Activated CD8-positive, alpha-beta T cell treated with anti-CD3 and anti-CD28 coated beads for 36 hours (primary cell): ENCODE results near the gene FRG2. TPM values are rescaled to one million over a fixed set of nuclear protein-coding genes. Genes with fewer than 3 reads are reported as not detected.
"Not testable (repeated sequence)": the region's sequence is repeated elsewhere in the genome, so short reads cannot be mapped to it uniquely, and the experiment has no call there.

Experiments used
- ATAC-seq: fragments of 200-7000 bp; cut with Tn5 transposase; one replicate; pipeline ENCODE4 v1.10.0; 2021; ENCODE audit warnings: mild to moderate bottlenecking, moderate library complexity
- CTCF ChIA-PET: fragments of 350-600 bp; sonication (Branson Sonifier 250); formaldehyde crosslinking; loops from one replicate; lab custom pipeline; 2021; ENCODE audit warnings: antibody characterized with exemption; lab: Charles Lee
- POLR2A ChIA-PET: fragments of 350-600 bp; sonication (Branson Sonifier 250); formaldehyde crosslinking; loops from one replicate; lab custom pipeline; 2021; ENCODE audit warnings: antibody characterized with exemption; lab: Charles Lee
- DNase-seq: peaks from one replicate; pipeline ENCODE4 v3.0.0-alpha.2; 2020
- H3K27ac Mint-ChIP-seq: one replicate; pipeline ENCODE4 v1.8.0; 2021; ENCODE audit warnings: mild to moderate bottlenecking, mixed read lengths
- H3K27me3 Mint-ChIP-seq: one replicate; pipeline ENCODE4 v1.8.0; 2021; ENCODE audit warnings: mixed read lengths
- H3K36me3 Mint-ChIP-seq: one replicate; pipeline ENCODE4 v1.8.0; 2021; ENCODE audit warnings: low read depth, mixed read lengths
- H3K4me1 Mint-ChIP-seq: one replicate; pipeline ENCODE4 v1.8.0; 2021; ENCODE audit warnings: low read depth, mixed read lengths
- H3K4me3 Mint-ChIP-seq: one replicate; pipeline ENCODE4 v1.8.0; 2021; ENCODE audit warnings: mild to moderate bottlenecking, moderate library complexity, mixed read lengths
- H3K9me3 Mint-ChIP-seq: one replicate; pipeline ENCODE4 v1.8.0; 2021; ENCODE audit warnings: mixed read lengths
- CTCF ChIP-seq: fragments of 200-600 bp; IDR thresholded peaks from one replicate; pipeline ENCODE4 v1.8.0; 2022; ENCODE audit warnings: antibody characterized with exemption, mild to moderate bottlenecking
- intact Hi-C: fragments of 100-400 bp; cut with micrococcal nuclease; formaldehyde crosslinking; loops from one replicate; pipeline ENCODE4 v1.10.0; 2022
- total RNA-seq, 2 experiments: library from RNA; stranded (reverse); gene quantifications; one replicate each; pipeline ENCODE4 v1.2.3, GENCODE V29; 2021

FRG2 gene
- total RNA-seq, 2 experiments from 2014 or later, result not detected

- DNase-seq, result no peak
- CTCF ChIA-PET, result no interaction called here
- H3K4me1 Mint-ChIP-seq, result no peaks in the 10 kb centered on the region
Observed at GRCh38 chr4:189981970-189982369, 45.1 kb downstream of the FRG2 start.

GRCh38 chr4:189980292-189980691 is 46.8 kb downstream of the FRG2 start:
- H3K9me3 Mint-ChIP-seq, H3K36me3 Mint-ChIP-seq, H3K27me3 Mint-ChIP-seq, H3K27ac Mint-ChIP-seq, CTCF ChIA-PET, H3K4me1 Mint-ChIP-seq, intact Hi-C loops, H3K4me3 Mint-ChIP-seq, POLR2A ChIA-PET: not testable (repeated sequence)
- peak; percentile 27 for ATAC-seq
- DNase-seq, result peak; percentile 17

More at GRCh38 chr4:189981970-189982369, 45.1 kb downstream of the FRG2 start:
- Mint-ChIP-seq H3K27ac (no peak overlapping the region), H3K4me3 (no peak overlapping the region), H3K27me3 (no peaks in the 10 kb centered on the region), H3K36me3 (no peaks in the 10 kb centered on the region), H3K9me3 (peaks cover 1% of the 10 kb centered on the region)
- no peak for TF ChIP-seq CTCF
- no peak for ATAC-seq
- intact Hi-C loops, result no loop called here
- POLR2A ChIA-PET, result no interaction called here

GRCh38 chr4:189979196-189980047 is 47.6 kb downstream of the FRG2 start:
- H3K27ac Mint-ChIP-seq, result no peak overlapping the region
- POLR2A ChIA-PET, result no interaction called here

More at GRCh38 chr4:189979196-189980047, 47.6 kb downstream of the FRG2 start:
- no peak for DNase-seq
- no peak for ATAC-seq
- H3K9me3 Mint-ChIP-seq, result peaks cover 1% of the 10 kb centered on the region
- intact Hi-C loops, result no loop called here
- H3K36me3 Mint-ChIP-seq, result no peaks in the 10 kb centered on the region
- H3K4me3 Mint-ChIP-seq, result no peak overlapping the region
- CTCF ChIA-PET, result no interaction called here
- H3K27me3 Mint-ChIP-seq, result no peaks in the 10 kb centered on the region
- H3K4me1 Mint-ChIP-seq, result no peaks in the 10 kb centered on the region
- no peak for TF ChIP-seq CTCF

Other genes starting within 250 kb of the FRG2 start
- gene FRG1, start 86.4 kb downstream of the FRG2 start, total RNA-seq, result 10 to 100 TPM; 58.3 to 69.0 TPM
- gene DBET, start 37.2 kb upstream of the FRG2 start, total RNA-seq, result not detected
- not detected for gene DUX4, start 146.5 kb upstream of the FRG2 start, total RNA-seq